GM18909 (cell line): ENCODE measurements around the gene SLC2A5.
A peak's percentile ranks its signal among the peaks of the same experiment; 100 is the strongest.

Source experiments
- ATAC-seq: cut with Tn5 transposase; IDR thresholded peaks from one replicate; pipeline ENCODE4 v1.9.1; 2021; ENCODE audit warnings: mild to moderate bottlenecking; ENCODE audit not compliant: unreplicated experiment, poor library complexity

Gene SLC2A5

GRCh38 chr1:9093581-9093980 is 24.1 kb upstream of the SLC2A5 start:
- no peak for ATAC-seq

- no peak for ATAC-seq
Observed at GRCh38 chr1:9093091-9093490, 23.7 kb upstream of the SLC2A5 start.

- ATAC-seq, result no peak
Observed at GRCh38 chr1:9088807-9089206, 19.4 kb upstream of the SLC2A5 start.

- no peak for ATAC-seq
Observed at GRCh38 chr1:9087411-9088125, 18.1 kb upstream of the SLC2A5 start.

- ATAC-seq, result no peak
Observed at GRCh38 chr1:9086796-9087195, 17.4 kb upstream of the SLC2A5 start.

- no peak for ATAC-seq
Observed at GRCh38 chr1:9086045-9086444, 16.6 kb upstream of the SLC2A5 start.

GRCh38 chr1:9085306-9085940 is 16.0 kb upstream of the SLC2A5 start:
- no peak for ATAC-seq

- no peak for ATAC-seq
Observed at GRCh38 chr1:9084906-9085305, 15.5 kb upstream of the SLC2A5 start.

- no peak for ATAC-seq
Observed at GRCh38 chr1:9081473-9081872, 12.0 kb upstream of the SLC2A5 start.

- peak; percentile 10 for ATAC-seq
Observed at GRCh38 chr1:9080705-9081291, 11.4 kb upstream of the SLC2A5 start.

GRCh38 chr1:9079988-9080704 is 10.7 kb upstream of the SLC2A5 start:
- peak; percentile 54 for ATAC-seq

- ATAC-seq, result no peak
Observed at GRCh38 chr1:9078752-9079500, 9.5 kb upstream of the SLC2A5 start.

GRCh38 chr1:9078015-9078751 is 8.7 kb upstream of the SLC2A5 start:
- ATAC-seq, result peak; percentile 37

GRCh38 chr1:9075022-9075421 is 5.6 kb upstream of the SLC2A5 start:
- ATAC-seq, result no peak

GRCh38 chr1:9073143-9073542 is 3.7 kb upstream of the SLC2A5 start:
- ATAC-seq, result no peak

GRCh38 chr1:9071554-9072235 is 2.3 kb upstream of the SLC2A5 start:
- ATAC-seq, result no peak

GRCh38 chr1:9070486-9070885 is 1.1 kb upstream of the SLC2A5 start:
- ATAC-seq, result no peak

GRCh38 chr1:9068981-9069325 is 482 bp downstream of the SLC2A5 start:
- ATAC-seq, result no peak
